ENCODE measurements around the gene SNX13. TPM values are rescaled to one million over a fixed set of nuclear protein-coding genes. Genes with fewer than 3 reads are reported as not detected.

Gene SNX13
- total RNA-seq, 1 experiment from 2014 or later = 65.8 TPM

DNA sequence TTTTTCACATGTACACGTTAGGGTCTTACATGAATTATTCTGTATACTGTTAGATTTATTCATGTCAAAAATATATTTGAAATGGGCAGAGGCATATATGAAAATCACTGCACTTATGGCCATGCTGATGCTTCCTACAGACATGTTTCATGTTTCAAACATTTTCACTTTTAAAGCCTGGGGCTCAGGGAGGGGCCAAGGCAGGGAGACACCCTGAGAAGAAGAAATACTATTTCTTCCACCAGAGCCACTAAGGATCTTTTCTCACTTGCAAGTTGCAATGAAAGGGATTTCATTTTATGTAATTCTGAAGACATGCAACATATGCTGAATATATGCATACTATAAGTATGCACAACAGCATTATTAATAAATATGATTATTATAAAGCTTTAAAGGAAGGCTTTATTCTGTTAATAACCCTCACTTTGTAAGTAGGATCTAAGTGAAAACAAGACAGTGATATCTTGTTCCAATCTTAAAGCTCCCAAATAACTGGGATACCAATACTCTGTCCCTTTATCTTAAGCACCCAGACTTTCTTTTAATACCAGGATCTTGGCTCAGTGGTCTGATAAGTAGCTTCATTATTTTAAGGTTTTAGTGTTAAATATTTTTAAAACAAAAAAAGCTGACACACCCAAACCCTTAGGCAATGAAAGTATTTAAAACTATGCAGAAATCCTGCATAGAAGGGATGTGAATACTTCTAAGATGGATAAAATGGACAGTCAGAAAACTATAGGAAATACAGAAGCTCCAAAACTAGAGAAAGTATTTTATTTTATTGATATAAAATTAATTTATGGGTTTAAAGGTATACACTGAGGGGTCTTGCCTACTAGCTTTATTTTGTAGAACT is 148.0 kb downstream of the SNX13 start:
- DNase-seq (ENCODE audit: low read depth) = no peak

DNA sequence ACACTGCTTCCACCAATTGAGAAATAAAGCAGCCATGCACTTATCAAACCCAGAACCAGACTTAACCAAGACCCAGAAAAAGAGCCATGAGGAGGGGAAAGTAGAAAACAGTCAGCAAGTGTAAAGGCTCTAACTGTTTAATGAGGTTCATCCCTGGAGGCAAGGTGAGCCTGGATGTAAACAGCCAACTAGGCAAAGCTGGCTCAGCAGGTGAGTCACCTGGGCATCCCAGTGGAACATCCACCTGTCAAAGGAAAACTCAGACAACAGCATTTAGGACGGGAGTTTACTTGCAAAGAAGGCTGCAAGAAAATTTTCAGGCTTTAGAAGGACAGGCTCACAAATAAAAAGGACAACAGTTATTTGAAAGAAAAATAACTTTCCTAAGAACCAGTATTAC is 153.0 kb downstream of the SNX13 start:
- DNase-seq (ENCODE audit: low read depth) = no peak

DNA sequence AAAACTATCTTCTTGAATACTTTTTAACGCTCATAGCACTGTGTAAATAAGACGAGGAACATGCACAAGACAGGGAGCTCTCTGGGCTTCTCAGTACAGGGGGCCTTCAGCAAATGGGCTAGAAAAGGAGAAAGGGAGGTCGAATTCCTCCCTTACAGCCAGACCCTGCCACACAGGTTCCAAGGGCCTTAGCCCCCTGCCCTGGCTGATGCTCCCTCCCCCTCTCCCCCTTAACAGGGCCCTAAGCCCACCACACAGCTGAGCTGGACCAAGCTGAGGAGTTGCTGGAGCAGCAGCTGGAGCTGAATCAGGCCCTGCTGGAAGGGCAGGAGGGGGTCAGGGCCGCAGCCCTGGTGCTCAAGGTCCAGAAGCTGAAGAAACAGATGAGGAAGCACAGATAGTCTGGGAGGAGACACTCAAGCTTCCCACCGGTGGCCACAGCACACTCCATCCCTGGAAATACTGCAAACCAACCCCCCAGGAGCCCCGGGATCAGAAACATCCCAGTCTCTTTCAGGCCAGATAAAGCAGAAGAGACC is 153.9 kb downstream of the SNX13 start:
- DNase-seq (ENCODE audit: low read depth) = no peak

DNA sequence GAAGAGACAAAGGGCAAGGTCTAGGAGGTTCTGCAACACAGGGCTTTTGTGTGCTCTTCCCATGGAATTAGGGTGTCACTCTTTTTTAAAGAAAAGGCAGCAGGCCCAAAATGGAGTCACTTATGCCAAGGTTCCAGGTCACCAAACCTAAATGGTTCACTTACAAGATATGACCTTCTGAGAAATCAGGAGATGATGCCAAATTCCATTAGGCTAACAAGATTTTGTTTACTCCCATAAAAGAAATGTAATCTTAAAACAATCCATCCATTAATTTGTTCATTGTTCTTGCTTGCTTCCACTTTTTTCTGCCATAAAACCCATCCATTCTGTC is 158.1 kb downstream of the SNX13 start:
- no peak for DNase-seq (ENCODE audit: low read depth)

DNA sequence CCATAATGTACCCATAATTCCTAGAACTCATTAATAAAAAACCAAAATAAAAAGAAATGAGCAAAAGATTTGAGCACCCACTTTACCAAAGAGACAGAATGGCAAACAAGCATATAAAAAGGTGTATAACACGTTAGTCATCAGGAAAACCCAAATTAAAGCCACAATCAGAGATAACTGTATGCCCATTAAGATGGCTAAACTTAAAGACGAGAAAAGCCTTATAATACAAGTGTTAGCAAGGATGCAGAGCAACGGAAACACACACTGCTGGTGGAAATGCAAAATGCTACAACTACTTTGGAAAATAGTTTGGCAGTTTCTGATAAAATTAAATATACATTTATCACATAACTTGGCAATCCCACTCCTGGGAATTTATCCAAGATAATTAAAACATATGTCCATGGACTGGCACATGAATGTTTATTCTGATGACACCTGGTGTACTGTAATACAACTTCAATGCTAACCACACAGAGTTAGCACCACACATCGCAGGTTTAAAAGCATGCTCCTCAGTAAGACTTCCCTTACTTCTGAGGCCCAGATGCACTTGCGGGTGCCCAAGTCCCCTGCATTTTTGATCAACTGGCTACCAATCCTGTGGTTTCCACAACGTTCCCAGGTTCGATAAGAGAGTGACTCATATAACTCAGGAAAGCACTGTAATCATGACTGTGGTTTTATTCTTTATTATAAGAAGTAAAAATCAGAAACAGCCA is 158.6 kb downstream of the SNX13 start:
- peak; percentile 24 for DNase-seq (ENCODE audit: low read depth)

DNA sequence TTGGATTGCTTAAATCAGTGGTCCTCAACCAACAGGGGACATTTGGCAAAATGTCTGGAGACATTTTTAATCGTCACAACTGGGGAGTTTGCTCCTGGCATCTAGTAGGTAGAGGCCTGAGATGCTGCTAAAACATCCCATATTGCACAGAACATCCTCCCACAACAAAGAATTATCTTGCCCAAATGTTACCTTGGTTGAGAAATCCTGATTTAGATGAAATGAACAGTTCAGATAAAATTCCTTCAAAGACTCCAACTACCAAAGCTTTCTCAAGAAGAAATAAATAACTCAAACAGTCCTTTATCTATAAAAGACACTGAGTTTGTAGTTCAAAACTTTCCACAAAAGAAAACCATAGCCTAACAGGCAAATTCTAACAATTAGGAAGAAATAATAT is 160.9 kb downstream of the SNX13 start:
- DNase-seq (ENCODE audit: low read depth) = no peak

DNA sequence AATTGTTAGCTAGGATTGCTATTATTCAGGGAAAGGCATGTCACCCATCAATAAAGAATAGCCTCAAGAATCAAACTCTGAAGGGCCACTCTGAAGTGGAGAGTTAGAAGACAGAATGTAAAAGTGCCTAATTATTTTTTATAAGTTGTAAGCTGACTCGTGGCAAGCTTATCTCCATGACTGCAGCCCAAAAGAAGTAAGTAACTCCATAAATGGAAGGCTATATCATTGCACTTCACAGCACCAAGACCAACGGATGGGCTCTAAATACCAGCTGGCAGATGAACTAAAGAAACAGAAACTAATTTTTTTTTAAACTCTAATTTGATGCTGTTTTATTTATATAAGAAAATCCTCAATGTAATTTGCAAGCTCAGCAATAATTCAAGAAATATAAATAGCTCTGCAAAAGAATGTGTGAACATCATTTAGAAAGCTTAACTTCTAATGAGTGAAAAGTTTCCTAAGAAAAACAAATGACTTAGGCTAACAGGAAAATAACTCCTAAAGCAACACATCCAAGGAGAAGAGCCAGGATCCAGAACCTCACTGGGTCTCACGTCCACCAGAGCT is 165.5 kb downstream of the SNX13 start:
- no peak for DNase-seq (ENCODE audit: low read depth)

DNA sequence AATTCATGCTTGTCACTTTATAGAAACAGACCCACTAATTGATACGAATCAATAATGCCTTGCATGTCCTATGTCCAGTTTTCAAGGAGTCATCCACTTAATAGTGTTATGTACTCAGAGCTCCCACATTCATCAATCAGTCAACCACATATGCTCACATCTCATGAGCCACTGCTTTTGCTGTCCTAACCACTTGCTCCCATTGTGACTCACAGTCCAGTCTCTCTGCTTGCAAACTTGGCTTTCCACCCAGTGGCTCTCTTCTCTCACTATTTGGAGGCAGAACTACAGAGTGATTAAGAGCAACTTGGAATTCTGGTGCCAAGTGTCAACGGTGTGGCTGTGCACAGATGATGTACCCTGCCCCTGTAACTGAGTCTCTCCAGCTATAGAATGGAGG is 166.0 kb downstream of the SNX13 start:
- peak; percentile 93 for DNase-seq (ENCODE audit: low read depth)

DNA sequence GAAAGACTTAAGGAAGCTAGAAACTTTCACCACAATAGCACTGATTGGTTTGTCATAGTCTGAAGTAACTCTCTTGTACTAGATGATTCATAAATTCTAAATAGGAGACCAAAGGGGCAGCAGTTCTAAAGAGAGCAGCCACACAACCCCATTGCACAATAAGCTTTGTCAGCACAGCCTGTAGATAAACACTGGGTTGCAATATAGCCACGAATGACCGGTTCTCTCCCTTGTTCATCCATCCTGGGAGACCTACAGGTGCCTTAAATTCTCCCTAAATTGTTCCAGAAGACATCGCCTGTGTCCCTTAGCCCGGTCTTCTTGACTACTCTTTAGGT is 167.0 kb downstream of the SNX13 start:
- peak; percentile 88 for DNase-seq (ENCODE audit: low read depth)

DNA sequence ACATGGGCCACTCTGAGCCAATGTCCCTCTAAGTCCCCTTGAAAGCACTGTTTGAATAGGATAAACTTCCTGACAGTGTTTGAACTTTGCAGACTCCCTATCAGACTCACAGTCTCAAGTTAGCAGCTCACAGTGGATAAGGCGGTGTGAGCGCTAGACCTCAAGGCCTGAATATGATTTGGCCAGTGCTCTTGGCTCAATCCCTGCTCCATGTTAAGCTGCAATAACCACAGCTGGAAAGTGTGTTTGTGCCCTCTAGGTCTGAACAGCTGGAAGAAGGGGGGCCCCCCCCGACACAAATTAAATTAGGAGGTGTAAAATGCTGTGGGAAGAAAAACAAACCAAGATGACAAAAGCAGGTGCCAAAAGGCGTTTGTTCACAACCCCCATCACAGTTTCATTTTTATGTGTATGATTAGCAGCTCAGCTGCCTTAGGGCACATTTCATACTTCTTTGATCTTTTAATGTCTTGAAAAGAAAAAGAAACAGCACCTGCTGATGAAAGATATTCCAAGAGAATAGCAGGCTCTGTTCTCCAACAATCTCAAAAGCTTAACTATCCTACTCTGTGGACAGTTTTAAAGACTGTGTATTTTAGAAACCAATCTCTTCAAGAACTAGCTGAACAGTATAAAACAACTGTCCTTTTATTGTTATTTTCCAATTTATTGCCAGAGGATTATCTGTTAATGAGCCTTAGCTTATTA is 167.6 kb downstream of the SNX13 start:
- peak; percentile 48 for DNase-seq (ENCODE audit: low read depth)

DNA sequence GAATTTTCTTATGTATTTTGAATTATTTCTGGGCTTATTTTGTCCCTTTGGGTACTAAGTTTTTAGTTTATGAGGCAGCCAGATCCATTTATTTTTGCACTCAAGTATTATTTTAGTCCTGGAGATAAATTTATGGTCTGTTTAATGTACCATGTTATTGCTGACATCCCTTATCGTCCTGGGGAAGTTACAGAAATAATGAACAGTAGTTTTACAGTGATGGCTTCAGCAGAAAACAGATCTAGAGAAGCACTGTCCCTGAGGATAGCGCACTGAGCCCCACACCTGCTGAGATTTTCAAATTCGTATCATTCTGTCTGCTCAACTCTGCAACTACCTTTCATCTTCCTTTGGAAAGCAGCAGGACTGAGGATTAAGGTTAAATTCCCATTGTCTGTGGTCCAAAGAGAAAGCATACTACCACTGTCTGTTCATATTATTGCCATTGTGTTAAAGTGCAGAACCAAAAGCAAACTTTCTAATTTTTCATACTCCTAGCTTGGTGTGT is 168.3 kb downstream of the SNX13 start:
- no peak for DNase-seq (ENCODE audit: low read depth)

DNA sequence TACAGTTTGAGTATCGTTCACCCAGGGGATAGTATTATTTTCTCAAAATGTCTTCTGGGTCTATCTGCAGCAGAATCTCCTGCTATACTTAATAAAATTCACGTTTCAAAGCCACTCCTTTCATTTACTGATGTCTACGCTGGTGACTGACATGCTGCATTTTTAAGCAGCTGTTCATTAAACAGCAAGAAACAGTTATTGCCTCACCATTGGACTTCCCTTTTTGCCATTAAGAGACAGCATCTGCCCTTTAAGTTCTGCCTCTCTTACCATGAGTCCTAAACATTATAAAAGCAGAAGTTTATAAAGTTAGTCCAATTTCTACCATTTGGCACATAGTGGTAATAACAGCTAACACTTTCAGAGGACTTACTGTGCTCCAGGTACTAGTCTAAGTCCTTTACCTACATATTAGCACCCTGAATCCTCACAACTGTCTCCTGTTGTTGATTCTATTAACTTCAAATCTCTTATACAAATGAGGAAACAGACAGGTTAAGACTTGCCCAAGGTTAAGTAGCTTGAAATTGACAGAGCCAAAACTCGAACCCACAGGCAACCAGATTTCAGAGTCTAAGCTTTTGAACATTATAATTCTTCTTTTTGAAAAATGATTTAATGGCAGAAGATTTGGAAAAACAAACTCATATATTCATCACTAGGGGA is 169.5 kb downstream of the SNX13 start:
- DNase-seq (ENCODE audit: low read depth) = peak; percentile 71

DNA sequence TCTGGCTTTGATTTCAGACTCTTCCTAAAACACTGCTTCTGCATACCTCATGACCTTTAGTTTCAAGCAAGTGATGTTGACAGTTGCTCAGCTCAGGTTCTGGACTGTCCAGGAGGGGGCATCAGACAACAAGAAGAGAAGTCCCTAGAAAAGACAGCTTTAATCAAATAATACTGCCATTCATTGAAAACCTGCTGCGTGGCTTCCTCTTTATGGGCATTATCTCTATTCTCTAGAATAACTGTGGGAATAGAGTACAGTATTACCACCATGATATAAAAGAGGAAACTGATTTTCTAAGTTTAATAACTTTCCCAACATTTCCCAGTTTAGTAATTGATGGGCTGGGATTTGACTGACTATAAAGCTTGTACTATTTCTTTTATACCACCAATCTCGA is 170.4 kb downstream of the SNX13 start:
- DNase-seq (ENCODE audit: low read depth) = peak; percentile 79

DNA sequence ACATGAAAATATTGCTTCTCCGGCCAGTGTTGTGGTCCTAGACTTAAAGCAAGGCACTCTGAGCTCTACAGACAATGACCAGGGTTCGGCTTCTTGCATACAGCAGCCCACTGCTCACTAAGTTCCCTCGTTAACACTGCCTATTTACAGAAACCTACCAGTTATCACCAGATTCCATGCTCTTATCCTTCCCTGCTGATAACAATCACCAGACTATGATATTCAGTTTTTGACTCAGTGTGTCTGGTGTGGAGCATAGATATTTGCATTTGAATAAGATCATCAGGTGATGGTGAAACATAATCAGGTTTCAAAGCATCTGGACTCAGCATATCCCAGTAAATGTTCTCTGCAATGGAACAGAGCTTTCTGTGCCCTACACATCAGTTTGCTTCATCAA is 182.3 kb downstream of the SNX13 start:
- no peak for DNase-seq (ENCODE audit: low read depth)

DNA sequence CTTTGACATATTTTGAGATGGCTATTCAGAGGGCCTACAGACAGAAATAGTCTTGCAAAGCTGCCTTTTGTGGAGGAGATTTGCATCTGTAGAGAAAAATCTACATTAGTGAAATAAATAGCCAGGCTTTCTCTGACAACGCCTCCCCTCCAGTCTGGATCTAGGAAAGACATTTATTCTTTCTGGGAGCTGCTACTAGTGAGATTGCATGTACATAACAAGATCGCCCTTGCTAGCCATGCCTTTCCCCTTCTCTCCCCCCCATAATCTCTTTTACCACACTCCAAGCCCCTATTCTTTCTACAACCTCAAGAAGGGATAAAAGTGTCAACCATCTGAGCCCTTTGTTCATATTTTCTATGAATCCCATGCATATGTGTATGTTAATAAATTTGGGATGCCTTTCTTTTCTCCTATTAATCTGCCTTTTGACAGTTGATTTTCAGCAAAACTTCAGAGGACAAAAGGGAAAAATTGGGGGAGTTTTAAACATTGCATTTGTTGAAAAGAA is 194.2 kb downstream of the SNX13 start:
- DNase-seq (ENCODE audit: low read depth) = no peak

DNA sequence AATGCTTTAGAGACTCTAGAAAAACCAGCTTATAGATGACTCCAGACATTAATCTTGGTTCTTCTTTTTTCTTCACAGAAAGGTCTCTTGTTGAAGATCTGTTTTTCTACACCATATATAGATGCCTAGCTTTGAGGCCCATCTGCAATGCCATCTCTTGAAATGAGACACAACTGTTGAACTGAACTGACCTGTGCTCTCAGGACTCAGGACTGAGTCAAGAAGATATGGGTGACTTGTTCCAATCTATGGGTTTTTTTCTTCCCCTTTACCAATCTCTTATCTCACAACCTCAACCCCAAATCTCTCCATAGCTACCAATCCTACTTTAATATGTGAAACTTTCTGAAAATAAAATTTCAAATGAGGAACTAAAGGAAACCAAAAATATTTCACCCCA is 194.7 kb downstream of the SNX13 start:
- DNase-seq (ENCODE audit: low read depth) = no peak

DNA sequence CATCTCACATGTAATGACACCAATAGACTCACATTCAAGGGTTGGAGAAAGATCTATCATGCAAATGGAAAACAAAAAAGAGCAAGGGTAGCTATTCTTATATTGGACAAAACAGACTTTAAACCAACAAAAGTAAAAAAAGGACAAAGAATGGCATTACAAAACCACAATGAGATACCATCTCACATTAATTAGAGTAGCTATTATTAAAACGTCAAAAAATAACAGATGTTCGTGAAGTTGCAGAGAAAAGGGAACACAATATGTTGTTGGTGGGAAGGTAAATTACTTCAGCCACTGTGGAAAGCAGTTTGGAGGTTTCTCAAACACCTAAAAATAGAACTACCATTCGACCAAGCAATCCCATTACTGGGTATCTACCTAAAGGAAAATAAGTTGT is 197.0 kb downstream of the SNX13 start:
- no peak for DNase-seq (ENCODE audit: low read depth)

DNA sequence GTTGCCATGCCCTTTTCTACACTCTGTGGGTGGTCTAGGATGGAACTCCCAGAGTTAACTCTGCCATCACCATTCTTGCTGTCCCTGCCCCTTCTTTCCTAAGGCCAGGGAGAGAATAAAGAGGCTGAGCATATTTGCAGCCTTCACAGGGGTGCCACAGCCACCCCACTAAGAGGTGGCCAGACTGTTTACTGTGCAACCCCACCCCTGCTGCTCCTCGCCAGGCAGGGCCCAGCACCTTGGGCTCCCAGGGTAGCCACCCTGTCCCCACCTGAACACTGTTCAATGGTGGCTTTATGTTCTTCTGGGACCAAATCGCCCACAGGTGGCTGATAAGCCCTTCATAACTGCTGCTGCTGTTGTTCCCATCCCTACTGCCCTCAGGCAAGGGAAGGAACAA is 198.9 kb downstream of the SNX13 start:
- no peak for DNase-seq (ENCODE audit: low read depth)
